Small intestine (tissue), 7 donors: ENCODE results near the gene PRKCB. TPM values are rescaled to one million over a fixed set of nuclear protein-coding genes. Genes with fewer than 3 reads are reported as not detected.

Experiments
- DNase-seq, 2 donors: peaks; one replicate each; pipeline versions ENCODE4 v3.0.0 to v3.0.0-alpha.2; 2013
- FAIRE-seq: peaks from 2 replicates; lab custom pipeline; 2012; peaks lifted over from hg19 to GRCh38; lab: Jason Lieb, UNC
- H3K27ac ChIP-seq, 3 donors: one replicate each; pipeline ENCODE4 v1.5.1; 2013; ENCODE audit warnings: low read length in 2 of 3, mild to moderate bottlenecking in 2 of 3, control low read depth in 1 of 3, inconsistent platforms in 1 of 3, low read depth in 1 of 3, moderate library complexity in 1 of 3
- H3K27me3 ChIP-seq, 3 donors: one replicate each; pipeline ENCODE4 v1.6.1; 2013; ENCODE audit warnings: low read length in 3 of 3, inconsistent platforms in 1 of 3; ENCODE audit not compliant: control insufficient read depth in 3 of 3, insufficient read depth in 3 of 3
- H3K36me3 ChIP-seq, 3 donors: one replicate each; pipeline ENCODE4 v1.6.1; 2013; ENCODE audit warnings: low read length in 3 of 3, inconsistent platforms in 1 of 3, low read depth in 1 of 3, mild to moderate bottlenecking in 1 of 3, moderate library complexity in 1 of 3; ENCODE audit not compliant: control insufficient read depth in 3 of 3, insufficient read depth in 2 of 3
- H3K4me1 ChIP-seq, 3 donors: one replicate each; pipeline ENCODE4 v1.6.1; 2013; ENCODE audit warnings: low read length in 2 of 3, inconsistent platforms in 1 of 3, low read depth in 1 of 3, mild to moderate bottlenecking in 1 of 3, moderate library complexity in 1 of 3; ENCODE audit not compliant: control insufficient read depth in 3 of 3, insufficient read depth in 2 of 3
- H3K4me3 ChIP-seq, 3 donors: one replicate each; pipeline ENCODE4 v1.5.1; 2013; ENCODE audit warnings: low read length in 3 of 3, control low read depth in 1 of 3, inconsistent platforms in 1 of 3, low read depth in 1 of 3, mild to moderate bottlenecking in 1 of 3, moderate library complexity in 1 of 3
- H3K9me3 ChIP-seq, 2 donors: one replicate each; pipeline ENCODE4 v1.6.1; 2013; ENCODE audit warnings: low read depth in 1 of 2, low read length in 1 of 2; ENCODE audit not compliant: control insufficient read depth in 2 of 2, insufficient read depth in 1 of 2
- WGBS, 3 donors: extraction: QIAGEN DNeasy Blood & Tissue Kit; methylation state at CpG; one replicate each; pipeline ENCODE4 v1.1.7; 2013; 5-methylcytosine and 5-hydroxymethylcytosine counted together
- polyA plus RNA-seq, 4 donors: library from polyadenylated mRNA; stranded (reverse) in 3 of 4; unstranded in 1 of 4; fragments of 200-250 nt in 3 of 4; fragments of 120-200 nt in 1 of 4; gene quantifications; one replicate each; pipeline versions ENCODE4 v1.2.1 to v1.2.3, GENCODE V29; 2013
- donor health status: healthy with polysubstance abuse.
- donor health status: control.
- donor health status: control.
- donor health status: Bipolar disorder and iron deficiency.
- donor health status: healthy.

PRKCB gene
- polyA plus RNA-seq, 4 donors: 2.3 to 5.1 (median 2.8) TPM

- Histone ChIP-seq H3K4me1 (no peaks in the 10 kb centered on the region), H3K27ac (no peak overlapping the region), H3K36me3 (no peaks in the 10 kb centered on the region), H3K9me3 (no peaks in the 10 kb centered on the region), H3K4me3 (no peak overlapping the region), H3K27me3 (no peaks in the 10 kb centered on the region)
- 63 to 79% (median 77%) methylated on average over 11 of the region's 11 CpGs for WGBS, 3 donors
- no peak for FAIRE-seq
- DNase-seq: no peak
Observed at GRCh38 chr16:23959072-23959751, 123.4 kb downstream of the PRKCB start.

GRCh38 chr16:23959752-23960072 is 123.9 kb downstream of the PRKCB start:
- Histone ChIP-seq H3K27me3 (no peaks in the 10 kb centered on the region), H3K4me3 (no peak overlapping the region), H3K27ac (no peak overlapping the region), H3K9me3 (no peaks in the 10 kb centered on the region), H3K36me3 (no peaks in the 10 kb centered on the region), H3K4me1 (no peaks in the 10 kb centered on the region)
- FAIRE-seq (no peak), DNase-seq (no peak)
- WGBS, 3 donors: 64 to 90% (median 80%) methylated on average over 4 of the region's 4 CpGs

GRCh38 chr16:23960081-23960885 is 124.5 kb downstream of the PRKCB start:
- H3K4me3 ChIP-seq: no peak overlapping the region
- H3K9me3 ChIP-seq: no peaks in the 10 kb centered on the region
- H3K36me3 ChIP-seq: no peaks in the 10 kb centered on the region
- H3K27me3 ChIP-seq: no peaks in the 10 kb centered on the region
- H3K27ac ChIP-seq: no peak overlapping the region
- WGBS, 3 donors: 62 to 77% (median 63%) methylated on average over 5 of the region's 5 CpGs
- FAIRE-seq (no peak), DNase-seq (no peak)
- no peaks in the 10 kb centered on the region for H3K4me1 ChIP-seq

- Histone ChIP-seq H3K9me3 (no peaks in the 10 kb centered on the region), H3K27ac (no peak overlapping the region), H3K27me3 (no peaks in the 10 kb centered on the region), H3K4me3 (no peak overlapping the region), H3K4me1 (no peaks in the 10 kb centered on the region), H3K36me3 (no peaks in the 10 kb centered on the region)
- FAIRE-seq (no peak), DNase-seq (no peak)
- 82 to 87% (median 86%) methylated on average over 5 of the region's 5 CpGs for WGBS, 3 donors
Observed at GRCh38 chr16:23962001-23962400, 126.2 kb downstream of the PRKCB start.

GRCh38 chr16:23964136-23964535 is 128.4 kb downstream of the PRKCB start:
- Histone ChIP-seq H3K4me1 (no peaks in the 10 kb centered on the region), H3K9me3 (no peaks in the 10 kb centered on the region), H3K27me3 (no peaks in the 10 kb centered on the region), H3K27ac (no peak overlapping the region), H3K36me3 (no peaks in the 10 kb centered on the region), H3K4me3 (no peak overlapping the region)
- DNase-seq (no peak), FAIRE-seq (no peak)
- 92 to 95% (median 92%) methylated on average over 3 of the region's 3 CpGs for WGBS, 3 donors

- H3K36me3 ChIP-seq: no peaks in the 10 kb centered on the region
- no peak for DNase-seq
- no peaks in the 10 kb centered on the region for H3K27me3 ChIP-seq
- H3K4me3 ChIP-seq: no peak overlapping the region
- FAIRE-seq: no peak
- H3K4me1 ChIP-seq: no peaks in the 10 kb centered on the region
- 88 to 94% (median 93%) methylated on average over 6 of the region's 6 CpGs for WGBS, 3 donors
- no peaks in the 10 kb centered on the region for H3K9me3 ChIP-seq
- no peak overlapping the region for H3K27ac ChIP-seq
Observed at GRCh38 chr16:23965137-23965733, 129.5 kb downstream of the PRKCB start.

- no peak overlapping the region for H3K4me3 ChIP-seq
- no peaks in the 10 kb centered on the region for H3K9me3 ChIP-seq
- DNase-seq (no peak), FAIRE-seq (no peak)
- H3K36me3 ChIP-seq: no peaks in the 10 kb centered on the region
- WGBS, 3 donors: 49 to 58% (median 50%) methylated on average over 10 of the region's 10 CpGs
- no peaks in the 10 kb centered on the region for H3K4me1 ChIP-seq
- H3K27me3 ChIP-seq: no peaks in the 10 kb centered on the region
- H3K27ac ChIP-seq: no peak overlapping the region
Observed at GRCh38 chr16:23966597-23967394, 131.0 kb downstream of the PRKCB start.

GRCh38 chr16:23967775-23968174 is 132.0 kb downstream of the PRKCB start:
- 79 to 88% (median 79%) methylated on average over 6 of the region's 6 CpGs for WGBS, 3 donors
- no peak overlapping the region for H3K27ac ChIP-seq
- no peaks in the 10 kb centered on the region for H3K36me3 ChIP-seq
- no peak for FAIRE-seq
- no peaks in the 10 kb centered on the region for H3K9me3 ChIP-seq
- H3K27me3 ChIP-seq: no peaks in the 10 kb centered on the region
- no peak overlapping the region for H3K4me3 ChIP-seq
- H3K4me1 ChIP-seq: no peaks in the 10 kb centered on the region
- no peak for DNase-seq
